GM13977 (cell line): Measurements from ENCODE around the gene CORO1C.
"Not testable (repeated sequence)": the region's sequence is repeated elsewhere in the genome, so short reads cannot be mapped to it uniquely, and the experiment has no call there.

ENCODE experiments used
- DNase-seq: peaks from one replicate; pipeline ENCODE4 v3.0.0; 2012; ENCODE audit warnings: low spot score
- in situ Hi-C: fragments of 300-500 bp; cut with MboI; formaldehyde crosslinking; loops from one replicate; pipeline ENCODE4 v1.12.0; 2022; ENCODE audit warnings: low sequenced_read_pairs, low pct_unique_long_range_greater_than_20kb, mixed read lengths, inconsistent platforms; ENCODE audit not compliant: unreplicated experiment
- TF ChIP-seq, protein P1 (sequence below): IDR thresholded peaks from 2 replicates; pipeline ENCODE4 v1.5.1; 2012; ENCODE audit warnings: mild to moderate bottlenecking, control low read depth; ENCODE audit not compliant: insufficient read depth; ENCODE audit errors: extremely low read depth, missing control alignments

CORO1C gene

GRCh38 chr12:108744021-108744897 is 12.9 kb upstream of the CORO1C start:
- TF ChIP-seq, protein P1, sequence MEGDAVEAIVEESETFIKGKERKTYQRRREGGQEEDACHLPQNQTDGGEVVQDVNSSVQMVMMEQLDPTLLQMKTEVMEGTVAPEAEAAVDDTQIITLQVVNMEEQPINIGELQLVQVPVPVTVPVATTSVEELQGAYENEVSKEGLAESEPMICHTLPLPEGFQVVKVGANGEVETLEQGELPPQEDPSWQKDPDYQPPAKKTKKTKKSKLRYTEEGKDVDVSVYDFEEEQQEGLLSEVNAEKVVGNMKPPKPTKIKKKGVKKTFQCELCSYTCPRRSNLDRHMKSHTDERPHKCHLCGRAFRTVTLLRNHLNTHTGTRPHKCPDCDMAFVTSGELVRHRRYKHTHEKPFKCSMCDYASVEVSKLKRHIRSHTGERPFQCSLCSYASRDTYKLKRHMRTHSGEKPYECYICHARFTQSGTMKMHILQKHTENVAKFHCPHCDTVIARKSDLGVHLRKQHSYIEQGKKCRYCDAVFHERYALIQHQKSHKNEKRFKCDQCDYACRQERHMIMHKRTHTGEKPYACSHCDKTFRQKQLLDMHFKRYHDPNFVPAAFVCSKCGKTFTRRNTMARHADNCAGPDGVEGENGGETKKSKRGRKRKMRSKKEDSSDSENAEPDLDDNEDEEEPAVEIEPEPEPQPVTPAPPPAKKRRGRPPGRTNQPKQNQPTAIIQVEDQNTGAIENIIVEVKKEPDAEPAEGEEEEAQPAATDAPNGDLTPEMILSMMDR: no peak
- no peak for DNase-seq
- in situ Hi-C loops: no loop called here

DNA sequence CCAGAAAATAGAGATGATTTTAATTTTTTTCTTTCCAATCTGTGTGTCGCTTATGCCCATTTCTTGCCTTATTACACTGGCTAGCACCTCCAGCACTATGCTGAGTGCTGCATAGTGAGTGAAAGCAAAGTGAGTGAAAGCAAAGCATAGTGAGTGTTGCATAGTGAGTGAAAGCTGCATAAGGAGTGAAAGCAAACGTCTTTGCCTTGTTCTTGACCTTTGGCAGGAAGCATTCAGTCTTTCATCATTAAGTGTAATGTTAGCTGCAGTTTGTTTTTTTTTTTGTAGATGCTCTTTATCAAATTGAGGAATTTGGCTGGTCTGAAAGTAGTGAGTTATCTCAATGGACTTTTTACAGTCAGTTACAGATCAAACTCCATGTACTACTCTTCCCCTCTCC is 6.9 kb upstream of the CORO1C start:
- in situ Hi-C loops: no loop called here
- TF ChIP-seq, protein P1: no peak
- DNase-seq: no peak

GRCh38 chr12:108735855-108736254 is 4.5 kb upstream of the CORO1C start:
- TF ChIP-seq, protein P1: no peak
- DNase-seq: no peak
- in situ Hi-C loops: no loop called here

DNA sequence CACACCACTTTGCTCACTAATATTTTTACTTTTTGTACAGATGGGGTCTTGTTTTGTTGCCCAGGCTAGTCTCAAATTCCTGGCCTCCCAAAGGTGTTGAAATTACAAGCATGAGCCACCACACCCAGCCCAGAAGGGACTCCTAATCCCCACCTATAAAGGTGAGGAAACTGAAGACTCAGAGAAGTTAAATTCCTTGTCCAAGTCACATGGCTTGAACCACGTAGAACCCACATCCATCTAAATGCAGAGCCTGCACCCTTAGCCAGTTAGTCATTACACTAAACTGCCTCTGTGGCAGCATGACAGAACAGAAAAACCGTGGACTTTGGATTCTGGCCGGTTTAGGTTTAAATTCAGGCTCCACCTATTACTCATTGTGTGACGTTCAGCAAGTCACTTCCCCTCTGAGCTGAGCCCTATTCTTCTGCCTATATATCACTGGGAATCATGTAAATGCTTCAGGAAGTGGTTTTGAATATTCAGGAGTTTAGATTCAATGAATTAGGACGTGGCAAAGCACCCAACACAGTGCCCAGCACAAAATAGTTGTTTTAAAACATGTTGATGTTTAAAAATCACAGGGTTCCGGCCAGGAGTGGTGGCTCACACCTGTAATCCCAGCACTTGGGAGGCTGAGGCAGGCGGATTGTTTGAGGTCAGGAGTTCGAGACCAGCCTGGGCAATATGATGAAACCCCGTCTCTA is 3.0 kb upstream of the CORO1C start:
- in situ Hi-C loops: no loop called here
- no peak for DNase-seq
- TF ChIP-seq, protein P1: no peak

GRCh38 chr12:108733230-108733531 is 1.9 kb upstream of the CORO1C start:
- DNase-seq, in situ Hi-C loops: not testable (repeated sequence)

GRCh38 chr12:108732489-108733229 is 1.3 kb upstream of the CORO1C start:
- in situ Hi-C loops: no loop called here
- TF ChIP-seq, protein P1: no peak
- no peak for DNase-seq

- in situ Hi-C loops: no loop called here
- TF ChIP-seq, protein P1: no peak
- peak; percentile 96 for DNase-seq
These were observed 646 bp upstream of the CORO1C start for GRCh38 chr12:108731866-108732461.
